Caco-2 (cell line): ENCODE measurements around the gene GPC5. TPM values are rescaled to one million over a fixed set of nuclear protein-coding genes. Genes with fewer than 3 reads are reported as not detected.

Source experiments
- BruUV-seq: library from RNA; stranded (reverse); fragments of 400-500 nt; replicated peaks from 2 replicates; lab custom pipeline; 2021; lab: Mats Ljungman, UMichigan
- CTCF ChIA-PET: fragments of 300-600 bp; sonication (Branson Sonifier 250); formaldehyde crosslinking; loops from one replicate; lab custom pipeline; 2022; ENCODE audit warnings: antibody characterized with exemption; lab: Charles Lee
- POLR2A ChIA-PET: fragments of 300-600 bp; sonication (Branson Sonifier 250); formaldehyde crosslinking; loops from one replicate; lab custom pipeline; 2022; ENCODE audit warnings: antibody characterized with exemption; lab: Charles Lee
- DNase-seq, 2 experiments: peaks; one replicate each; pipeline versions ENCODE4 v3.0.0 to v3.0.0-alpha.2; 2020 to 2022
- H3K27me3 ChIP-seq: replicated peaks from 2 replicates; pipeline ENCODE4 v1.6.0; 2011; ENCODE audit warnings: low read length; ENCODE audit not compliant: control insufficient read depth, insufficient read depth
- H3K36me3 ChIP-seq: 2 replicates; pipeline ENCODE4 v1.5.1; 2011; ENCODE audit warnings: low read length; ENCODE audit not compliant: control insufficient read depth, insufficient read depth
- H3K4me1 ChIP-seq: fragments of 250-450 bp; sonication (Bioruptor Pico); 2 replicates; pipeline ENCODE4 v1.5.1; 2020; ENCODE audit warnings: mild to moderate bottlenecking
- H3K4me3 ChIP-seq: 2 replicates; pipeline ENCODE4 v1.5.1; 2011; ENCODE audit warnings: low read depth, mild to moderate bottlenecking, control low read depth, low read length
- H3K9me3 ChIP-seq: fragments of 250-450 bp; sonication (Bioruptor Pico); 2 replicates; pipeline ENCODE4 v1.5.1; 2020; ENCODE audit warnings: mild to moderate bottlenecking, moderate library complexity
- H3K27ac Mint-ChIP-seq: one replicate; pipeline ENCODE4 v1.8.0; 2022; ENCODE audit warnings: mixed read lengths; ENCODE audit not compliant: unreplicated experiment
- H3K27me3 Mint-ChIP-seq: one replicate; pipeline ENCODE4 v1.8.0; 2022; ENCODE audit warnings: mixed read lengths; ENCODE audit not compliant: insufficient read depth, unreplicated experiment
- H3K36me3 Mint-ChIP-seq: one replicate; pipeline ENCODE4 v1.8.0; 2022; ENCODE audit warnings: mild to moderate bottlenecking, mixed read lengths; ENCODE audit not compliant: insufficient read depth, unreplicated experiment
- H3K4me1 Mint-ChIP-seq: one replicate; pipeline ENCODE4 v1.8.0; 2022; ENCODE audit warnings: low read depth, mixed read lengths; ENCODE audit not compliant: unreplicated experiment
- H3K4me3 Mint-ChIP-seq: one replicate; pipeline ENCODE4 v1.8.0; 2022; ENCODE audit warnings: mild to moderate bottlenecking, moderate library complexity, mixed read lengths; ENCODE audit not compliant: unreplicated experiment
- H3K9me3 Mint-ChIP-seq: one replicate; pipeline ENCODE4 v1.8.0; 2022; ENCODE audit warnings: mixed read lengths; ENCODE audit not compliant: unreplicated experiment
- intact Hi-C: fragments of 100-400 bp; cut with micrococcal nuclease; formaldehyde crosslinking; loops from one replicate; pipeline ENCODE4 v1.10.0; 2022; ENCODE audit not compliant: unreplicated experiment
- total RNA-seq: library from RNA; stranded (reverse); gene quantifications from 2 replicates; pipeline ENCODE4 v1.2.3, GENCODE V29; 2022
- TF ChIP-seq, protein P1 (sequence below), 2 experiments: fragments of 200-600 bp in 1 of 2; IDR thresholded peaks; 1 replicate in 1 of 2; 2 replicates in 1 of 2; pipeline versions ENCODE4 v1.5.1 to v1.8.0; 2011 to 2022; ENCODE audit warnings: antibody characterized with exemption in 1 of 2, control low read depth in 1 of 2, inconsistent platforms in 1 of 2, low read depth in 1 of 2, low read length in 1 of 2, mild to moderate bottlenecking in 1 of 2, moderate library complexity in 1 of 2; ENCODE audit not compliant: insufficient read depth in 1 of 2, severe bottlenecking in 1 of 2, unreplicated experiment in 1 of 2

GPC5 gene
- total RNA-seq, 1 experiment from 2014 or later = 4.1 TPM

GRCh38 chr13:92657565-92657964 lies 1259.1 kb downstream of the GPC5 start:
- Histone ChIP-seq H3K36me3 (no peaks in the 10 kb centered on the region), H3K9me3 (no peaks in the 10 kb centered on the region), H3K27me3 (no peaks in the 10 kb centered on the region), H3K4me1 (no peaks in the 10 kb centered on the region), H3K4me3 (no peak overlapping the region)
- CTCF ChIA-PET = no interaction called here
- intact Hi-C loops = no loop called here
- Mint-ChIP-seq H3K27ac (no peak overlapping the region), H3K36me3 (no peaks in the 10 kb centered on the region), H3K9me3 (no peaks in the 10 kb centered on the region), H3K27me3 (peaks cover 3% of the 10 kb centered on the region), H3K4me1 (no peaks in the 10 kb centered on the region), H3K4me3 (no peak overlapping the region)
- BruUV-seq = no TSS peak
- POLR2A ChIA-PET = no interaction called here
- TF ChIP-seq, protein P1, sequence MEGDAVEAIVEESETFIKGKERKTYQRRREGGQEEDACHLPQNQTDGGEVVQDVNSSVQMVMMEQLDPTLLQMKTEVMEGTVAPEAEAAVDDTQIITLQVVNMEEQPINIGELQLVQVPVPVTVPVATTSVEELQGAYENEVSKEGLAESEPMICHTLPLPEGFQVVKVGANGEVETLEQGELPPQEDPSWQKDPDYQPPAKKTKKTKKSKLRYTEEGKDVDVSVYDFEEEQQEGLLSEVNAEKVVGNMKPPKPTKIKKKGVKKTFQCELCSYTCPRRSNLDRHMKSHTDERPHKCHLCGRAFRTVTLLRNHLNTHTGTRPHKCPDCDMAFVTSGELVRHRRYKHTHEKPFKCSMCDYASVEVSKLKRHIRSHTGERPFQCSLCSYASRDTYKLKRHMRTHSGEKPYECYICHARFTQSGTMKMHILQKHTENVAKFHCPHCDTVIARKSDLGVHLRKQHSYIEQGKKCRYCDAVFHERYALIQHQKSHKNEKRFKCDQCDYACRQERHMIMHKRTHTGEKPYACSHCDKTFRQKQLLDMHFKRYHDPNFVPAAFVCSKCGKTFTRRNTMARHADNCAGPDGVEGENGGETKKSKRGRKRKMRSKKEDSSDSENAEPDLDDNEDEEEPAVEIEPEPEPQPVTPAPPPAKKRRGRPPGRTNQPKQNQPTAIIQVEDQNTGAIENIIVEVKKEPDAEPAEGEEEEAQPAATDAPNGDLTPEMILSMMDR (IDR thresholded peaks at IDR 0.05; ENCODE audit: insufficient read depth in 1 of 2, low read depth in 1 of 2, low read length in 1 of 2, severe bottlenecking in 1 of 2, unreplicated experiment in 1 of 2) = no peak
- DNase-seq = peak in 1 of 2 experiments; percentile 15

GRCh38 chr13:92658293-92658692 lies 1259.9 kb downstream of the GPC5 start:
- Mint-ChIP-seq H3K27ac (no peak overlapping the region), H3K36me3 (no peaks in the 10 kb centered on the region), H3K4me3 (no peak overlapping the region), H3K9me3 (no peaks in the 10 kb centered on the region), H3K27me3 (peaks cover 3% of the 10 kb centered on the region), H3K4me1 (no peaks in the 10 kb centered on the region)
- H3K36me3 ChIP-seq = no peaks in the 10 kb centered on the region
- no peaks in the 10 kb centered on the region for H3K9me3 ChIP-seq
- no peaks in the 10 kb centered on the region for H3K27me3 ChIP-seq
- BruUV-seq = no TSS peak
- ChIA-PET CTCF (no interaction called here), POLR2A (no interaction called here)
- intact Hi-C loops = no loop called here
- no peaks in the 10 kb centered on the region for H3K4me1 ChIP-seq
- no peak for DNase-seq
- H3K4me3 ChIP-seq = no peak overlapping the region
- TF ChIP-seq, protein P1 (IDR thresholded peaks at IDR 0.05; ENCODE audit: insufficient read depth in 1 of 2, low read depth in 1 of 2, low read length in 1 of 2, severe bottlenecking in 1 of 2, unreplicated experiment in 1 of 2) = no peak

- no peak for DNase-seq
- Mint-ChIP-seq H3K4me3 (no peak overlapping the region), H3K36me3 (no peaks in the 10 kb centered on the region), H3K4me1 (no peaks in the 10 kb centered on the region), H3K9me3 (no peaks in the 10 kb centered on the region), H3K27ac (no peak overlapping the region), H3K27me3 (peaks cover 3% of the 10 kb centered on the region)
- H3K4me1 ChIP-seq = no peaks in the 10 kb centered on the region
- ChIA-PET POLR2A (no interaction called here), CTCF (no interaction called here)
- intact Hi-C loops = no loop called here
- BruUV-seq = no TSS peak
- no peaks in the 10 kb centered on the region for H3K9me3 ChIP-seq
- TF ChIP-seq, protein P1 (IDR thresholded peaks at IDR 0.05; ENCODE audit: insufficient read depth in 1 of 2, low read depth in 1 of 2, low read length in 1 of 2, severe bottlenecking in 1 of 2, unreplicated experiment in 1 of 2) = no peak
- H3K4me3 ChIP-seq = no peak overlapping the region
- no peaks in the 10 kb centered on the region for H3K36me3 ChIP-seq
- no peaks in the 10 kb centered on the region for H3K27me3 ChIP-seq
Measured at GRCh38 chr13:92661406-92661805, 1263.0 kb downstream of the GPC5 start.
